Mesenchymal stem cell (in vitro differentiated cells and primary cell): ENCODE data around the gene SCN4B.

Source experiments
- DNase-seq: peaks from one replicate; pipeline ENCODE4 v3.0.0-alpha.2; 2013
- H2AFZ ChIP-seq: one replicate; pipeline ENCODE4 v1.6.1; 2013; ENCODE audit warnings: low read depth, mild to moderate bottlenecking, control low read depth, inconsistent platforms, low read length, moderate library complexity
- H2AK5ac ChIP-seq: 2 replicates; pipeline ENCODE4 v1.6.1; 2013; ENCODE audit warnings: low read length, moderate library complexity, mild to moderate bottlenecking, inconsistent platforms; ENCODE audit not compliant: severe bottlenecking
- H2BK120ac ChIP-seq: one replicate; pipeline ENCODE4 v1.6.1; 2013; ENCODE audit warnings: low read depth, mild to moderate bottlenecking, inconsistent platforms, low read length, moderate library complexity
- H2BK12ac ChIP-seq, 2 experiments: one replicate each; pipeline ENCODE4 v1.6.1; 2013; ENCODE audit warnings: inconsistent platforms in 2 of 2, low read length in 2 of 2, mild to moderate bottlenecking in 2 of 2, moderate library complexity in 2 of 2, control low read depth in 1 of 2
- H2BK15ac ChIP-seq: one replicate; pipeline ENCODE4 v1.6.1; 2013; ENCODE audit warnings: mild to moderate bottlenecking, low read depth, inconsistent platforms; ENCODE audit not compliant: poor library complexity, severe bottlenecking
- H2BK5ac ChIP-seq: 2 replicates; pipeline ENCODE4 v1.6.1; 2013; ENCODE audit warnings: low read depth, mild to moderate bottlenecking, low read length, control low read depth, inconsistent platforms; ENCODE audit not compliant: poor library complexity, severe bottlenecking
- H3K14ac ChIP-seq, 2 experiments: one replicate each; pipeline ENCODE4 v1.6.1; 2013; ENCODE audit warnings: inconsistent platforms in 2 of 2, low read length in 2 of 2, control low read depth in 1 of 2, mild to moderate bottlenecking in 1 of 2, moderate library complexity in 1 of 2
- H3K18ac ChIP-seq, 2 experiments: one replicate each; pipeline ENCODE4 v1.6.1; 2013; ENCODE audit warnings: inconsistent platforms in 2 of 2, low read length in 2 of 2, control low read depth in 1 of 2, low read depth in 1 of 2, mild to moderate bottlenecking in 1 of 2
- H3K23ac ChIP-seq, 2 experiments: one replicate each; pipeline ENCODE4 v1.6.1; 2013; ENCODE audit warnings: inconsistent platforms in 2 of 2, low read length in 2 of 2, mild to moderate bottlenecking in 2 of 2, moderate library complexity in 2 of 2, control low read depth in 1 of 2
- H3K27ac ChIP-seq: 2 replicates; pipeline ENCODE4 v1.5.1; 2013; ENCODE audit warnings: mild to moderate bottlenecking, moderate library complexity, low read length, control low read depth, inconsistent platforms; ENCODE audit not compliant: poor library complexity, severe bottlenecking
- H3K27me3 ChIP-seq, 2 experiments: 2 replicates each; pipeline versions ENCODE4 v1.6.1 to v1.7.0; 2013; ENCODE audit warnings: low read length in 2 of 2, mild to moderate bottlenecking in 2 of 2, moderate library complexity in 2 of 2, control low read depth in 1 of 2, inconsistent platforms in 1 of 2; ENCODE audit not compliant: control insufficient read depth in 1 of 2, insufficient read depth in 1 of 2
- H3K36me3 ChIP-seq, 2 experiments: 2 replicates each; pipeline versions ENCODE4 v1.6.1 to v1.7.0; 2013; ENCODE audit warnings: low read length in 2 of 2, control low read depth in 1 of 2, inconsistent platforms in 1 of 2, low read depth in 1 of 2, mild to moderate bottlenecking in 1 of 2; ENCODE audit not compliant: insufficient read depth in 2 of 2, control insufficient read depth in 1 of 2
- H3K4ac ChIP-seq, 2 experiments: one replicate each; pipeline ENCODE4 v1.6.1; 2013; ENCODE audit warnings: inconsistent platforms in 2 of 2, low read length in 2 of 2, mild to moderate bottlenecking in 2 of 2, moderate library complexity in 2 of 2, control low read depth in 1 of 2, low read depth in 1 of 2
- H3K4me1 ChIP-seq: 2 replicates; pipeline ENCODE4 v1.6.1; 2013; ENCODE audit warnings: low read depth, low read length, control low read depth; ENCODE audit not compliant: control insufficient read depth, insufficient read depth
- H3K4me2 ChIP-seq: 2 replicates; pipeline ENCODE4 v1.6.1; 2013; ENCODE audit warnings: low read length, mild to moderate bottlenecking, inconsistent platforms; ENCODE audit not compliant: poor library complexity, severe bottlenecking
- H3K4me3 ChIP-seq, 2 experiments: 2 replicates each; pipeline versions ENCODE4 v1.5.1 to v1.7.0; 2013; ENCODE audit warnings: low read length in 2 of 2, mild to moderate bottlenecking in 2 of 2, control low read depth in 1 of 2, low read depth in 1 of 2; ENCODE audit not compliant: insufficient read depth in 1 of 2
- H3K79me1 ChIP-seq: replicated peaks from 2 replicates; pipeline ENCODE4 v1.6.1; 2013; ENCODE audit warnings: mild to moderate bottlenecking, control low read depth, low read length, inconsistent platforms; ENCODE audit not compliant: poor library complexity, severe bottlenecking
- H3K9ac ChIP-seq: 2 replicates; pipeline ENCODE4 v1.7.0; 2013; ENCODE audit warnings: mild to moderate bottlenecking, low read length, moderate library complexity
- H3K9me3 ChIP-seq: 2 replicates; pipeline ENCODE4 v1.7.0; 2013; ENCODE audit warnings: mild to moderate bottlenecking, low read length; ENCODE audit not compliant: control insufficient read depth
- H4K8ac ChIP-seq: one replicate; pipeline ENCODE4 v1.6.1; 2013; ENCODE audit warnings: inconsistent platforms, mild to moderate bottlenecking, low read length, moderate library complexity
- H4K91ac ChIP-seq: one replicate; pipeline ENCODE4 v1.6.1; 2013; ENCODE audit warnings: mild to moderate bottlenecking, low read length, inconsistent platforms
- WGBS: methylation state at CpG from one replicate; pipeline ENCODE4 v1.1.7; 2013; ENCODE audit warnings: mixed read lengths; 5-methylcytosine and 5-hydroxymethylcytosine counted together

The SCN4B gene

GRCh38 chr11:118151431-118151830 lies 1.2 kb downstream of the SCN4B start:
- Histone ChIP-seq H3K4ac (no peak overlapping the region), H3K4me3 (no peak overlapping the region), H4K8ac (no peak overlapping the region), H3K18ac (no peak overlapping the region), H2AK5ac (no peak overlapping the region), H4K91ac (no peak overlapping the region), H2BK120ac (no peak overlapping the region), H3K9me3 (no peaks in the 10 kb centered on the region), H3K4me2 (no peak overlapping the region), H2BK15ac (no peak overlapping the region), H3K79me1 (no peaks in the 10 kb centered on the region), H3K27me3 (peaks cover 97 to 99% of the 10 kb centered on the region in 2 experiments), H3K14ac (no peak overlapping the region), H3K4me1 (peaks cover 15% of the 10 kb centered on the region), H3K23ac (no peak overlapping the region), H3K27ac (no peak overlapping the region), H3K9ac (no peak overlapping the region), H2BK5ac (no peak overlapping the region), H2AFZ (no peak overlapping the region), H3K36me3 (no peaks in the 10 kb centered on the region), H2BK12ac (no peak overlapping the region)
- WGBS = 76% methylated on average over 2 of the region's 5 CpGs
- no peak for DNase-seq

GRCh38 chr11:118149493-118149892 lies 3.1 kb downstream of the SCN4B start:
- Histone ChIP-seq H2BK5ac (no peak overlapping the region), H2BK12ac (no peak overlapping the region), H3K18ac (no peak overlapping the region), H3K4ac (no peak overlapping the region), H3K9me3 (no peaks in the 10 kb centered on the region), H3K9ac (no peak overlapping the region), H3K23ac (no peak overlapping the region), H3K27me3 (peaks cover 89 to 98% of the 10 kb centered on the region in 2 experiments), H2BK15ac (no peak overlapping the region), H4K8ac (no peak overlapping the region), H2AK5ac (no peak overlapping the region), H3K4me2 (no peak overlapping the region), H3K36me3 (no peaks in the 10 kb centered on the region), H3K4me3 (no peak overlapping the region), H3K14ac (no peak overlapping the region), H3K4me1 (peaks cover 21% of the 10 kb centered on the region), H4K91ac (no peak overlapping the region), H2AFZ (no peak overlapping the region), H2BK120ac (no peak overlapping the region), H3K79me1 (no peaks in the 10 kb centered on the region), H3K27ac (no peak overlapping the region)
- 76% methylated on average over 1 of the region's 1 CpG for WGBS
- DNase-seq = no peak

GRCh38 chr11:118148856-118149255 lies 3.8 kb downstream of the SCN4B start:
- no peaks in the 10 kb centered on the region for H3K36me3 ChIP-seq
- no peak overlapping the region for H2BK5ac ChIP-seq
- H2AFZ ChIP-seq = no peak overlapping the region
- no peak for DNase-seq
- no peak overlapping the region for H3K18ac ChIP-seq
- WGBS = 100% methylated on average over 1 of the region's 2 CpGs
- H3K27me3 ChIP-seq = peaks cover 89 to 98% of the 10 kb centered on the region in 2 experiments
- no peak overlapping the region for H3K4me2 ChIP-seq
- no peaks in the 10 kb centered on the region for H3K9me3 ChIP-seq
- H3K4me1 ChIP-seq = peaks cover 21% of the 10 kb centered on the region
- no peak overlapping the region for H2BK120ac ChIP-seq
- no peak overlapping the region for H3K4ac ChIP-seq
- H4K8ac ChIP-seq = no peak overlapping the region
- H2BK12ac ChIP-seq = no peak overlapping the region
- no peak overlapping the region for H3K14ac ChIP-seq
- no peak overlapping the region for H2BK15ac ChIP-seq
- no peak overlapping the region for H3K4me3 ChIP-seq
- no peaks in the 10 kb centered on the region for H3K79me1 ChIP-seq
- H3K27ac ChIP-seq = no peak overlapping the region
- no peak overlapping the region for H2AK5ac ChIP-seq
- no peak overlapping the region for H3K9ac ChIP-seq
- no peak overlapping the region for H3K23ac ChIP-seq
- no peak overlapping the region for H4K91ac ChIP-seq

GRCh38 chr11:118148240-118148639 lies 4.4 kb downstream of the SCN4B start:
- no peak overlapping the region for H3K27ac ChIP-seq
- no peak overlapping the region for H3K4me2 ChIP-seq
- H2BK120ac ChIP-seq = no peak overlapping the region
- peaks cover 17% of the 10 kb centered on the region for H3K4me1 ChIP-seq
- no peaks in the 10 kb centered on the region for H3K79me1 ChIP-seq
- no peak overlapping the region for H4K91ac ChIP-seq
- DNase-seq = no peak
- no peak overlapping the region for H2BK5ac ChIP-seq
- peaks cover 87 to 98% of the 10 kb centered on the region in 2 experiments for H3K27me3 ChIP-seq
- H3K9me3 ChIP-seq = no peaks in the 10 kb centered on the region
- H3K4me3 ChIP-seq = no peak overlapping the region
- H3K23ac ChIP-seq = no peak overlapping the region
- H2AK5ac ChIP-seq = no peak overlapping the region
- H3K36me3 ChIP-seq = no peaks in the 10 kb centered on the region
- H2BK15ac ChIP-seq = no peak overlapping the region
- H3K9ac ChIP-seq = no peak overlapping the region
- no peak overlapping the region for H3K14ac ChIP-seq
- no peak overlapping the region for H2BK12ac ChIP-seq
- no peak overlapping the region for H3K4ac ChIP-seq
- 81% methylated on average over 8 of the region's 8 CpGs for WGBS
- H4K8ac ChIP-seq = no peak overlapping the region
- H2AFZ ChIP-seq = no peak overlapping the region
- no peak overlapping the region for H3K18ac ChIP-seq
